Measurements from ENCODE around the gene ZBBX.

The ZBBX gene

DNA sequence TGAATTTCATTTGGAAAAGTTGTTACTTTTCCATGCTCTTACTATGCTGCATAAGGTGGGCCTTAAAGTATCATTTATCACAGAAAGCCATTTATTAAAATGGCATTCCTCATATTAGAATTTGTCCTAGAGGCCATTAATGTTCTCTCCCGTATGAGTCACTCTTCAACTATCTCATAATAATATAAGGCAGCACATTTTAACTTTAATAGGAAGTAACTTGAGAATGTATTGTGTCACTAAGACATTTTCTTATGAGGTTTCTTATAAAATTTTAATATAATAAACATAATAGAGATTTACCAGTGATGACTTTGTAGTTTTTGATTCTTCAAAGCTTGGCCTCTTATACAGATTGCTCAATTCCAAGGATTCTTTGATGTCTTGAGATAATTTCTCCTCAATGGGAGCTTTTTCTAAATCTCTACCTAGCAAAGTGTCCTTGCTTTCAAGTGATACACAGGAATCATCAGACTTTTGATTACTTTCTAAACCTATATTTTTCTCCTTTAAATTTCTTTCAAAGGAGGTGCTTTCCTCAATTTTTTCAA, 74.7 kb downstream of the ZBBX start:
- DNase-seq (ENCODE audit: low spot score): no peak

DNA sequence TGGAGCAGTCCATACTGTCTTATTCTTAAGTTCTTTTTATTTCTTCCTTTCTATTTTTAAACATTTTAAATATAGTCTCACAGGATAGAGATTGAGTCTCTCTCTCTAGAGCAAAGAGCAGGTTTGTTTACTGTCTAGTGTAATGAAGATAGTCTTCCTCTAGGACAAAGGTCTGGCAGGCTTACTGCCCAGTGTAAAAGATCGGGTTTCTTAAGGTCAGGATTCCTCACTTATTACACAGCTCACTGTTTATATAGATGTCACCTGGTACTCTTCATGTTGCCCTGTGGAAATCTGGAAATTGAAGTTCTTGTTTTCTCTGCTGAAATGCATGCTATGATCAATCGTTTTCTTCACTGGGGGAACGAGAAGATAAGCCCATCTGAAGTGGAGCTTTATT, 76.0 kb downstream of the ZBBX start:
- no peak for DNase-seq (ENCODE audit: low spot score)
- TF ChIP-seq, protein P1, sequence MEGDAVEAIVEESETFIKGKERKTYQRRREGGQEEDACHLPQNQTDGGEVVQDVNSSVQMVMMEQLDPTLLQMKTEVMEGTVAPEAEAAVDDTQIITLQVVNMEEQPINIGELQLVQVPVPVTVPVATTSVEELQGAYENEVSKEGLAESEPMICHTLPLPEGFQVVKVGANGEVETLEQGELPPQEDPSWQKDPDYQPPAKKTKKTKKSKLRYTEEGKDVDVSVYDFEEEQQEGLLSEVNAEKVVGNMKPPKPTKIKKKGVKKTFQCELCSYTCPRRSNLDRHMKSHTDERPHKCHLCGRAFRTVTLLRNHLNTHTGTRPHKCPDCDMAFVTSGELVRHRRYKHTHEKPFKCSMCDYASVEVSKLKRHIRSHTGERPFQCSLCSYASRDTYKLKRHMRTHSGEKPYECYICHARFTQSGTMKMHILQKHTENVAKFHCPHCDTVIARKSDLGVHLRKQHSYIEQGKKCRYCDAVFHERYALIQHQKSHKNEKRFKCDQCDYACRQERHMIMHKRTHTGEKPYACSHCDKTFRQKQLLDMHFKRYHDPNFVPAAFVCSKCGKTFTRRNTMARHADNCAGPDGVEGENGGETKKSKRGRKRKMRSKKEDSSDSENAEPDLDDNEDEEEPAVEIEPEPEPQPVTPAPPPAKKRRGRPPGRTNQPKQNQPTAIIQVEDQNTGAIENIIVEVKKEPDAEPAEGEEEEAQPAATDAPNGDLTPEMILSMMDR (IDR thresholded peaks at IDR 0.05; ENCODE audit: extremely low read depth, missing control alignments): no peak

More for the DNA sequence above, 74.7 kb downstream of the ZBBX start:
- TF ChIP-seq, protein P1 (IDR thresholded peaks at IDR 0.05; ENCODE audit: extremely low read depth, missing control alignments): no peak

DNA sequence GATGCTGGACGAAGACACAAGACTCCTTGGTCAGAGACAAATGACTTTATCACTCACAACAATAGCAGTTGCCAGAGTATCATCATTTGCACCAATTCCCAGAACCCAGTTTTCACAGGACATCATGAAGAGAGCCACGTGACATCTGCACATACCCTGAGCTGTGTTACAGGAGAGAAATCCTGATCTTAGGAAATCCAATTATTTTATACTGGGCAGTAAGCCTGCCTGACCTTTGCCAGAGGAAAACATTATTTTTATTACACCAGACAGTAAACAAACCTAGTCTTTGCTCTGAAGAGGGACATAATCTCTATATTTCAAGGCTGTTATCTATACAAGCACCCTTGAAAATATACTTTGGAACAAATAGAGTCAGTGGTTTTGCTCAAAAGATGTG, 77.4 kb downstream of the ZBBX start:
- TF ChIP-seq, protein P1 (IDR thresholded peaks at IDR 0.05; ENCODE audit: extremely low read depth, missing control alignments): no peak
- DNase-seq (ENCODE audit: low spot score): no peak

DNA sequence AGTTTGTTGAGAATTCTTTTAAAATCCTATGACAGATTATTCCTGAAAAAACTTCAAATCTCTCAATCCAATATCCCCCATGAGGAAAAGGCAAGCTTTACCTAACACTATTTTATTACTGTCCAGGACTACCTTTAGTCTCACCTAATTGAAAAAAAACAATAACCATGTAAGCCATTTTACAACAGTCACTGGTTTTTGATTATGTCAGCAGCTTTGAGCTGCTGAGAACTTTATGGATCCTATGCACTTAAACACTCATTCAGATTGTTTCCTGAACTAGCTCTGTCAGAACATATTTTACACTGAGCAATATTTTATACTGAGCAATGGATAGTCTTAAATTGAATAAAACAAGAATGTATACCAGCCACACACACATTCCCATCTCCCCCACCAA, 79.9 kb downstream of the ZBBX start:
- TF ChIP-seq, protein P1 (IDR thresholded peaks at IDR 0.05; ENCODE audit: extremely low read depth, missing control alignments): no peak
- no peak for DNase-seq (ENCODE audit: low spot score)

DNA sequence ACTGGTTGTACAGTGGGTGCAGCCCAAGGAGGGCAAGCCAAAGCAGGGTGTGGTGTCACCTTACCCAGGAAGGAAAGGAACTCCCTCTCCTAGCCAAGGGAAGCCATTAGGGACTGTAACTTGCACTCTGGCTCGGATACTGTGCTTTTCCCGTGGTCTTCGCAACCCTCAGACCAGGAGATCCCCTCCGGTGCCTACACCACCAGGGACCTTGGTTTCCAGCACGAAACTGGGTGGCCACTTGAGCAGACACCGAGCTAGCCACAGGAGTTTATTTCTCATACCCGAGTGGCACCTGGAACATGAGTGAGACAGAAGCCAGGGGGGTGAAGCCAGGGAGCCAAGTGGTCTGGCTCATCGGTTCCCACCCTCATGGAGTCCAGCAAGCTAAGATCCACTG, 90.7 kb downstream of the ZBBX start:
- TF ChIP-seq, protein P1 (IDR thresholded peaks at IDR 0.05; ENCODE audit: extremely low read depth, missing control alignments): no peak
- no peak for DNase-seq (ENCODE audit: low spot score)

DNA sequence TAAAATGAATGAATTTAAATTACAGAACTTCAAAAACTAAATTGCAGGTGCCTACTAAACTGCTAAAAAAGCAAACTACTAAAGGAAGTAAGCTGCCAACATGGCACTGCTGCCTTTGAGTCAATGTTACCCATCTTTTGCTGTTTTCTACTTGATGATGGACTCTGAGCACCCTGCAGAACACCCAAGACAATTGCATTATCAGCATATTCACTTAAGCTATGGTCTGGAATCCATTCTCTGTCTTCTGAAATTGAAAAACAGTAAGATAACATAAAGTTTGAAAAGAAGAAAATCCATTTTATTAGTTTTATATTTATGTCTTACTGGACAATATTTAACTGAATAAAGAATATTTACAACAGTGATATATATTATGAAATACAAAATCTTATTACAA, 91.4 kb downstream of the ZBBX start:
- TF ChIP-seq, protein P1 (IDR thresholded peaks at IDR 0.05; ENCODE audit: extremely low read depth, missing control alignments): no peak
- no peak for DNase-seq (ENCODE audit: low spot score)

DNA sequence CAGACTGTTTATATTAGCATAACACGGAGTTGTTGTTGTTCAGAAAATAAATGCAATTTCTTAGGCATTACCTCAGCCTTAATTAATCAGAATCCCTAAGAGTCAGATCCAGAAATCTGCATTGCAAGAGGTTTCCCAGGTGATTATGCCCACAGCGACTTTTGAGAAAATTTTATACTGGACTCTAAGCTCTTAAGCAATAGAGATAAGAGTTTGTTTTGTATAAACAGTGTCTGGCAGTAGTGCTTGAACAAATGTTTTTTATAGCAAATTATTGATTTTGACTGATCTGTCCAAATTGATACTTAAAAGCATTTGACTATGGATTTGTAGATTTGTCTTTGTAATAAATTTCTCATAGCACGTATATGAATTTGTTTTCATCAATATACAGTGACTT, 92.8 kb downstream of the ZBBX start:
- DNase-seq (ENCODE audit: low spot score): no peak
- TF ChIP-seq, protein P1 (IDR thresholded peaks at IDR 0.05; ENCODE audit: extremely low read depth, missing control alignments): no peak
